Ishikawa (cell line): ENCODE data around the gene BHLHA15.

Experiments
- CEBPB ChIP-seq: IDR thresholded peaks from 2 replicates; pipeline ENCODE4 v1.6.1; 2012
- EGR1 ChIP-seq: IDR thresholded peaks from 2 replicates; pipeline ENCODE4 v1.6.1; 2012
- NFIC ChIP-seq: IDR thresholded peaks from 2 replicates; pipeline ENCODE4 v1.6.1; 2012
- TEAD4 ChIP-seq: IDR thresholded peaks from 2 replicates; pipeline ENCODE4 v1.6.1; 2012
- YY1 ChIP-seq: IDR thresholded peaks from 2 replicates; pipeline ENCODE4 v1.6.1; 2012; ENCODE audit warnings: low read depth
- TF ChIP-seq, protein P1 (sequence below): IDR thresholded peaks from 2 replicates; pipeline ENCODE4 v1.6.1; 2012
- TF ChIP-seq, protein P2 (sequence below): IDR thresholded peaks from 2 replicates; pipeline ENCODE4 v1.6.1; 2012; ENCODE audit warnings: low read depth, mild to moderate bottlenecking

DNA sequence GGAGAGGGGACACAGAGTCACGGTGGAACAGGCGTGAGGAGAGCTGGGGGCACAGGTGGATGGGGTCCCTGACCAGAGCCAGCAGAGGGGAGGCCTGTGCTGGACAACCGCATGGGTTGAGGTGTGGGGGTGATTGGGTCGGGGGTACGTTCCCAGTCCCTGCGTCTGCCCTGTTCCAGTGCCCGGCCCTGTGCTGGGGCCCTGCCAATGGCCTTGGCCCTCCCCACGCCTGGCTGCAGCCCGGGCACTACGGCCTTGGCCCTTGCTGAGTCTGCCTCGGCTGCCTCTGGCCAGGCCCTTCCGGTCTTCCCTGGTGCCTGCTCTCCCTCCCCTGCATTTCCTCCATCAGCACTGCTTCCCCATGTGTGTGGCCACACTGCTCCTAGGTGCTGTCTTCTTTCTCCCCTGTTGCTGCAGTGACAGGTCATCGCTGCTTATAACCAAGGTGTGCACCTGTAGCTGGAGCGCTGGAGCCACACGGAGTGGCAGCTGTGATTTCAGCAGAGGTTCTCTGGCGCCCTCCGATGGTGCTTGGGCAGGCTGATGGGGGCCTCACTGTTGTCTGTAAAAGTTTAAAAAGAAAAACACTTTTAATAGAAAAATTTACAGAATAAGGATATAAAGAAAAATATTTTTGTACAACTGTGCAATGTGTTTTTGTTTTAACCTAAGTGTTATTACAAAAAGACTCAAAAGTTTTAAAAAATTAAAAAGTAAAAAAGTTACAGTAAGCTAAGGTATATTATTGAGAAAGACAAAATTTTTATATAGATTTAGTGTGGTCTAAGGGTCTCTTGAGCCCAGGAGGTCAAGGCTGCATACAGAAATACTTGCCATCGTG is 45.2 kb upstream of the BHLHA15 start:
- TF ChIP-seq NFIC = no peak
- TF ChIP-seq, protein P1, sequence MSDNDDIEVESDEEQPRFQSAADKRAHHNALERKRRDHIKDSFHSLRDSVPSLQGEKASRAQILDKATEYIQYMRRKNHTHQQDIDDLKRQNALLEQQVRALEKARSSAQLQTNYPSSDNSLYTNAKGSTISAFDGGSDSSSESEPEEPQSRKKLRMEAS = no peak
- TF ChIP-seq YY1 = no peak
- TF ChIP-seq CEBPB = no peak
- no peak for TF ChIP-seq EGR1
- TF ChIP-seq, protein P2, sequence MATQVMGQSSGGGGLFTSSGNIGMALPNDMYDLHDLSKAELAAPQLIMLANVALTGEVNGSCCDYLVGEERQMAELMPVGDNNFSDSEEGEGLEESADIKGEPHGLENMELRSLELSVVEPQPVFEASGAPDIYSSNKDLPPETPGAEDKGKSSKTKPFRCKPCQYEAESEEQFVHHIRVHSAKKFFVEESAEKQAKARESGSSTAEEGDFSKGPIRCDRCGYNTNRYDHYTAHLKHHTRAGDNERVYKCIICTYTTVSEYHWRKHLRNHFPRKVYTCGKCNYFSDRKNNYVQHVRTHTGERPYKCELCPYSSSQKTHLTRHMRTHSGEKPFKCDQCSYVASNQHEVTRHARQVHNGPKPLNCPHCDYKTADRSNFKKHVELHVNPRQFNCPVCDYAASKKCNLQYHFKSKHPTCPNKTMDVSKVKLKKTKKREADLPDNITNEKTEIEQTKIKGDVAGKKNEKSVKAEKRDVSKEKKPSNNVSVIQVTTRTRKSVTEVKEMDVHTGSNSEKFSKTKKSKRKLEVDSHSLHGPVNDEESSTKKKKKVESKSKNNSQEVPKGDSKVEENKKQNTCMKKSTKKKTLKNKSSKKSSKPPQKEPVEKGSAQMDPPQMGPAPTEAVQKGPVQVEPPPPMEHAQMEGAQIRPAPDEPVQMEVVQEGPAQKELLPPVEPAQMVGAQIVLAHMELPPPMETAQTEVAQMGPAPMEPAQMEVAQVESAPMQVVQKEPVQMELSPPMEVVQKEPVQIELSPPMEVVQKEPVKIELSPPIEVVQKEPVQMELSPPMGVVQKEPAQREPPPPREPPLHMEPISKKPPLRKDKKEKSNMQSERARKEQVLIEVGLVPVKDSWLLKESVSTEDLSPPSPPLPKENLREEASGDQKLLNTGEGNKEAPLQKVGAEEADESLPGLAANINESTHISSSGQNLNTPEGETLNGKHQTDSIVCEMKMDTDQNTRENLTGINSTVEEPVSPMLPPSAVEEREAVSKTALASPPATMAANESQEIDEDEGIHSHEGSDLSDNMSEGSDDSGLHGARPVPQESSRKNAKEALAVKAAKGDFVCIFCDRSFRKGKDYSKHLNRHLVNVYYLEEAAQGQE = no peak
- TF ChIP-seq TEAD4 = no peak
